Muscle layer of duodenum (tissue), 2 donors: ENCODE measurements around the gene POU2AF3.

Experiments used
- H3K27ac ChIP-seq: one replicate; pipeline ENCODE4 v1.7.0; 2013; ENCODE audit warnings: mild to moderate bottlenecking, low read length
- H3K27me3 ChIP-seq: one replicate; pipeline ENCODE4 v1.7.0; 2013; ENCODE audit warnings: low read depth, mild to moderate bottlenecking, control low read depth, low read length
- H3K36me3 ChIP-seq, 2 donors: one replicate each; pipeline ENCODE4 v1.7.0; 2013; ENCODE audit warnings: low read length in 2 of 2, control low read depth in 1 of 2, mild to moderate bottlenecking in 1 of 2; ENCODE audit not compliant: insufficient read depth in 2 of 2, control insufficient read depth in 1 of 2
- H3K4me1 ChIP-seq, 2 donors: one replicate each; pipeline ENCODE4 v1.7.0; 2013; ENCODE audit warnings: low read length in 2 of 2, mild to moderate bottlenecking in 2 of 2, control low read depth in 1 of 2, moderate library complexity in 1 of 2; ENCODE audit not compliant: insufficient read depth in 2 of 2, control insufficient read depth in 1 of 2
- H3K4me3 ChIP-seq, 2 donors: one replicate each; pipeline ENCODE4 v1.7.0; 2013; ENCODE audit warnings: low read length in 2 of 2, low read depth in 1 of 2, mild to moderate bottlenecking in 1 of 2
- H3K9me3 ChIP-seq, 2 donors: one replicate each; pipeline ENCODE4 v1.7.0; 2013; ENCODE audit warnings: low read length in 2 of 2, control low read depth in 1 of 2, mild to moderate bottlenecking in 1 of 2; ENCODE audit not compliant: control insufficient read depth in 1 of 2
- donor health status: healthy.

Gene POU2AF3

DNA sequence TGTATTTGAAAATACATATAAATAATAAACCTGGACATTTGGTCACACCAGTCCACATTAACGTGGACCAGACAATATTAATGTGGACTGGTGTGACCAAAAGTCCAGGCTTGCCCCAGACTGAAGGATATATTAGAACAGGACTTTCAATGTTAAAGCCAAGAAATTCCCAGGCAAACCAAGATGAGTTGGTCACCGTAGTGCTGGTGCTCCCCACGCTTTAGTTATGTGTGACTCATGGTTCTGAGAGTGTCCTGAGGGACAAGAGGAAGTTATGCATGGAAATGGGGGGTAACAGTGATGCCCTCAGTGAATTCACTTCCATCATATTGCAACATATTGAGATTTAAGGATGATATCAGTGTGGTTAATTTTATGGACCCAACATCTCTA lies 49.4 kb downstream of the POU2AF3 start:
- Histone ChIP-seq H3K27ac (no peak overlapping the region), H3K4me3 (no peak overlapping the region), H3K9me3 (no peaks in the 10 kb centered on the region)

DNA sequence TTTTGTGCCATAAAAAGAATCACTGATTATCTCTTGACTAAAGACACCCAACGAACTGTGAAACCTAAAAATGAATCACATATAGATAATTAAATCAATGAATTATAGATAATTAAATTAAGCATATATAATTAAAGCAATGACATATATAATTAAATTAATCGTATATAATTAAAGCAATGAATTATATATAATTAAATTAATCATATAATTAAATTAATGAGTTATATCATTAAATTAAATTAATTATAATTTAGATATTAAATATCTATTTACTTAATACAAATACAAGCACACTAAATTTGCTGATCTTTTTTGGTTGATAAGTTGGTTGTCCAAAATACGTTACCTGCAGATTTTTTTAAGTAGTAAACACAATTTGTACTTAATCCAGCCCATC lies 49.8 kb downstream of the POU2AF3 start:
- H3K4me3 ChIP-seq: no peak overlapping the region
- no peaks in the 10 kb centered on the region for H3K4me1 ChIP-seq
- no peaks in the 10 kb centered on the region for H3K27me3 ChIP-seq
- H3K9me3 ChIP-seq: no peaks in the 10 kb centered on the region
- H3K27ac ChIP-seq: no peak overlapping the region
- H3K36me3 ChIP-seq: no peaks in the 10 kb centered on the region

More for the DNA sequence above, 49.4 kb downstream of the POU2AF3 start:
- no peaks in the 10 kb centered on the region for H3K27me3 ChIP-seq
- H3K36me3 ChIP-seq: no peaks in the 10 kb centered on the region
- no peaks in the 10 kb centered on the region for H3K4me1 ChIP-seq

DNA sequence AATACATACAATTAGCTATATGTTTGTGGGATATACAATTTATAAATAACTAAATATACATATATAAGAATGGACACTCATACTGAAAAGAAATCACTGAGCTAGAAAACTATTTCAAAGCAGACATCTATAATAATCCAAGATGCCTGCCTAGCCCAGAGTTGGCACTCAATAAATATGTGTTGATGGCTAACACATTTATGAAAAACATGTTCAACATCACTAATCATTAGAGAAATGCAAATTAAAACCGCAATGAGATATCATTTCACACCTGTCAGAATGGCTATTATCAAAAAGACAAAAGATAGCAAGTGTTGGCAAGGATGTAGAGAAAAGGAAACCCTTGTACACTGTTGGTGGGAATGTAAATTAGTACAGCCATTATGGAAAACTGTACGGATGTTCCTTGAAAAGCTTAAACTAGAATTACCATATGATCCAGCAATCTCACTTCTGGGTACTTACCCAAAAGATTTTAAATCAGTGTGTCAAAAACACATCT lies 50.9 kb downstream of the POU2AF3 start:
- Histone ChIP-seq H3K27me3 (no peaks in the 10 kb centered on the region), H3K27ac (no peak overlapping the region), H3K4me3 (no peak overlapping the region), H3K9me3 (no peaks in the 10 kb centered on the region), H3K36me3 (no peaks in the 10 kb centered on the region), H3K4me1 (peaks cover 0 to 6% of the 10 kb centered on the region in 2 donors)

DNA sequence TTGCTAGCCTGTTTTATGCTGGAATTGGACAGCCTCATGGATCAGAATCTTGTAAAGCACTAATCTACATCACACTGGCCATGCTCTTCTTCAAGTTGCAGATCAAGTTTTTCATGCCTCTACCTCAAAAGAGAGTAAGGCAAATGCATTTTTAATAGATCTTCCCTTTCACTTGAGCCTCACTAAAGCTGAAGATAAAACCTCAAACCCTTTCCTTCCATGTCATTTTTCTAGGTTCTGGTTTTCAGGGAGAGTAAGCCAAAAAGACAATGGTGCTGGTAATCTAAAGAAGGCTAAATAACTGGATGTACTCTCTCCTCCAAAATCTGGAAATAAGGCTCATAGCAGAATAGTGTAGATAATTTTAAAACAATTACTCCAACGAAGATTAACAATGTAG lies 52.5 kb downstream of the POU2AF3 start:
- Histone ChIP-seq H3K4me1 (peaks cover 0 to 6% of the 10 kb centered on the region in 2 donors), H3K4me3 (no peak overlapping the region), H3K36me3 (no peaks in the 10 kb centered on the region), H3K27me3 (no peaks in the 10 kb centered on the region), H3K9me3 (no peaks in the 10 kb centered on the region), H3K27ac (no peak overlapping the region)

DNA sequence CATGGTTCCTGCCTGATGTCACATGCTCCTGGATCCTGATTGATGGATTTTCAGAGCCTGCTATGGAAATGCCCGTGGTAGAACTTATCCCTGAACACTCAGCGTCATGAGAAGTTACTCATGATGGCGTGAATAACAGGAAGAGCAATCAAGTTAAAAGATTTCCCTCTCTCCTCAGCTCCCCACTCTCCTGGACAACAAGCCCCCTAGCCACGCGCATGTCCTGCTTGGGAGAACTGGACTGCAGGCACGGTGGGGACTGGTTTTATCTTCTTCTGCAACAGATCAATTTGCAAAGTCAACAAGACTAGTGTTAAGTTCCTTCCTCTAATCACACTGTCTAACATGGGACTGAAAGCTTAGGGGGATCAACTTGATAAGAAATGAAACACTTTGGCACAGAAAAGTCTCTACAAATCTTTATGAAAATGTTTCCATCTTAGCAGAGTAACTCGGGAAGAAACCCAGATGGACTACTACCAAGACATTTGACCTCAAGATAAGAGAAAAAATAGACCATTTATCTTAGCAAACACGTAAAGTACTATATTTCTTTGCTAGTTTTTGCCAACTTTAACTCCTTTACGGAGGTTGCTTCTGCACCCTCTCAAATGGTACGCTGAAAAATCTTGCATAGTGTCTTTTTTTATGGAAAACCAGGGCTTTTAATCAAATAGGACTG lies 53.2 kb downstream of the POU2AF3 start:
- H3K27me3 ChIP-seq: no peaks in the 10 kb centered on the region
- H3K4me3 ChIP-seq: no peak overlapping the region
- no peak overlapping the region for H3K27ac ChIP-seq
- no peaks in the 10 kb centered on the region for H3K36me3 ChIP-seq
- H3K4me1 ChIP-seq: peaks cover 0 to 6% of the 10 kb centered on the region in 2 donors
- no peaks in the 10 kb centered on the region for H3K9me3 ChIP-seq

DNA sequence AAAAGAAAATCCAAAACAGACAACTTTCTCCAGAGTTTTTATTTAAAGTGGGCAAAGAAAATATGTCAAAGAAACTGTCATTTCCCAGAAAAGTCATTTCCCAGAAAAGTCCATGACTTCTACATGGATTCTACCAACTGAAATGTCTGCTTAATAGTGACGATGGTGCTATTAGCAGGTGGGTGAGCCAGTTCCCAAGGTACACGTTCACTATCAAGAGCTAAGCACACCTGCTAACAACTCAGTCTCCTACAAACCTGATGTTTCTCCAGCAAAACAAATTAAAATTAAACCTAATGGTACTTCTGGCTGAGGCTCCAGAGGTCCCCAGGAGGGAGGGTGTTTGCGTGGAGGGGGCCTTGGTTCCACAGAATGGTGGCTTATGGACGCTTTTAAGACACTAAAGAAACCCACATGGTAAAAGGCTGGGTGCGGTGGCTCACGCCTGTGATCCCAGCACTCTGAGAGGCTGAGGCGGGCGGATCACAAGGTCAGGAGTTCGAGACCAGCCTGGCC lies 53.9 kb downstream of the POU2AF3 start:
- no peaks in the 10 kb centered on the region for H3K36me3 ChIP-seq
- peaks cover 0 to 6% of the 10 kb centered on the region in 2 donors for H3K4me1 ChIP-seq
- no peaks in the 10 kb centered on the region for H3K27me3 ChIP-seq
- no peak overlapping the region for H3K4me3 ChIP-seq
- no peak overlapping the region for H3K27ac ChIP-seq
- no peaks in the 10 kb centered on the region for H3K9me3 ChIP-seq

DNA sequence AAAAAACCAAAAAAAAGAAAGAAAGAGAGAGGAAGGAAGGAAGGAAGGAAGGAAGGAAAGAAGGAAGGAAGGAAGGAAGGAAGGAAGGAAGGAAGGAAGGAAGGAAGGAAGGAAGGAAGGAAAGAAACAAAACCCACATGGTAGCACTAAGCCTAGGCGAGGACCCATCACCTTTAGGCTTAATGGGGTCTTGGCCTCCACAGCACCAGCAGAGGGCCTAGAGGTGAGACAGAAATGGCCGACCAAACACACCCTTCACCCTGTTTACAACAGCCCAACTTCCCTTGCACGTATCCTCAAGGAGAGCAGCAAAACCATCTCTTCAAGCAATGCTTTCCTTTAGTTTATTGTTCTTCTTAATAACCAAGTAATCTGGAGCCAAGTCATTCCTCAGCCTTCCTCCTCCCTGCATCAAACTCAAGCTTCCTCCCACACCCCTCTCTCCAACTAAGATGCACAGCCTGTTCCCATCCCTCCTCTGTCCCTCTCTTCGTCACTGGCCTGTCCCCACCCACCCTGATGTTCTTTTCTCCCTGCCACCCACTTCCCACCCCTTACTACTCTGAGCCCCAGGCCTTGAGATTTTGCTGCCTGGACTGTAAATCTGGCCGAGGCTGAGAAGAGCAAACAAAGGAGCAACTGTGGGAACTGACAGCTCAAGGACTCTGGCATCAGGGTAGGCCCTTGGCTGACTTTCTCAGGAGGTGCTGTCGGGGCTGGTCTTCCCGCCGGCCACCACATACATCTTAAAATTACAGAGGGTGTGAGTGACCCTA lies 54.8 kb downstream of the POU2AF3 start:
- no peak overlapping the region for H3K4me3 ChIP-seq
- H3K9me3 ChIP-seq: no peaks in the 10 kb centered on the region
- H3K27me3 ChIP-seq: no peaks in the 10 kb centered on the region
- H3K4me1 ChIP-seq: peaks cover 0 to 6% of the 10 kb centered on the region in 2 donors
- H3K27ac ChIP-seq: no peak overlapping the region
- no peaks in the 10 kb centered on the region for H3K36me3 ChIP-seq

DNA sequence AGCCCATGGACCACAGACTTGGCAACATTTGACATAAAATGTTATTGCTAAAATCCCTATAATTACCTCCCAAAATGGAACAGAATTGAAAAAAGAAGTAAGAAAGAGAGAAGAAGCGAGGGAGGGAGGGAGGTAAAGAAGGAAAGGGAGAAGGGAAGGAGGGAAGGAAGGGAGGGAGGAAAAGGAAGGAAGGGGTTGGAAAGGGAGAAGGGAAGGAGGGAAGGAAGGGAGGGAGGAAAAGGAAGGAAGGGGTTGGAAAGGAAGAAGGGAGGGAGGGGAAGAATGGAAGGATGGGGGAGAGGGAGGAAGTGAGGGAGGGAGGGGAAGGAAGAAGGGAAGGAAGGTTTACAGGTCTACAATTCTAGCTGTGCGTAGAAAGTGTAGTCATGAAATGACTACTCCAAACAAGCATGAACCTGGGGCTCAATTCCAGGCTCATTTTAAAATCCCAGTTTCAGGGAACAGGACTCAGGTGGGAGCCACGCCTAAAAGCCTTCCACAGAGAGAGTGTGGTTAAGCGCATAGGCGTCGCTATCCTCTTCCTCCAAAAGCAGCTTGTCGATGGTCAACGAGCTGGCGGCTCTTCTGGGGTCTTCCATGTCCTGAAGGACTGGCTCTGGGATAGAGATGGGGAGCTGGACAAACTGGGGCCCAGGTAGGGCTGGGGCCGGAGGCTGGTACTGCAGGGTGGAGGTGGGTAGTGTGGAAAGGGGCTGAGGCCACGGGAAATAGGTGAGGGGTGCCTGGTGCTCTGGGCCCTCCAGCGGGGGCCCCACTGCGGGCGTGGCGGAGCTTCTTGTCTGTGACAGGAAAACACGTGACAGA lies 55.6 kb downstream of the POU2AF3 start:
- H3K4me3 ChIP-seq: no peak overlapping the region
- H3K27ac ChIP-seq: no peak overlapping the region
- no peaks in the 10 kb centered on the region for H3K27me3 ChIP-seq
- peaks cover 0 to 6% of the 10 kb centered on the region in 2 donors for H3K4me1 ChIP-seq
- no peaks in the 10 kb centered on the region for H3K9me3 ChIP-seq
- no peaks in the 10 kb centered on the region for H3K36me3 ChIP-seq

DNA sequence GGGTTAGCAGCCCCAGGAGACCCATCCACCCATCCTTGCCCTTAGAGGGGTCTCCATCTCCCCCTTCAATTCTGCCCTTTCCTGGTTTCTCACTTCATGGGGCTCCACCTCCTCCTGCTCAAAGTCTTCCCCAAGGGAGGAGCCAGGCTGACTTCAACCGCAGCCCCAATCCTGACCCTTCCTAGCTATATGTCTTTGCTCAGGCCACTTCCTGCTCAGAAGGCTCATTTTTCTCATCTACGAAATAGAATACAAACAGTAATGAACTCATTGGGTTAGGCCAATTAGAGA lies 56.2 kb downstream of the POU2AF3 start:
- H3K27ac ChIP-seq: no peak overlapping the region
- peaks cover 0 to 6% of the 10 kb centered on the region in 2 donors for H3K4me1 ChIP-seq
- H3K36me3 ChIP-seq: no peaks in the 10 kb centered on the region
- H3K4me3 ChIP-seq: no peak overlapping the region
- H3K9me3 ChIP-seq: no peaks in the 10 kb centered on the region
- no peaks in the 10 kb centered on the region for H3K27me3 ChIP-seq

DNA sequence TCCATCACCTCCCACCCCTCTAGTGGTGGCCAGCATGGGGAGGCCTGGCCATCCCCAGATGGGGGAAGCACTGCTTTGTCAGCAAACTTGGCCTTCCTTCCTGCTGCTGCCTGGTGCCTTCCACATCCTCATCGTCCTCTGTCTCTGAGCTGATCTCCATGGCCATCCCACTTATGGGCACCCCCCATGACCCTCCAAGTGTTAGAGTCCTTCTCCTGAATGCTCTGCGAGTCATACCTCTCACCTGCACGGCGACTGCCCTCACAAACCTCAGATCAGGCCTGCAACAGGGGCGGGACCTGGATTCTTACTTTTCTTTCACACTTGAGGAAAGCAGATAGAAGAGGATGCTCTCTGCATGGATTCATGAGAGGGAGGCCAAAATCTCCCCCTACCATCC lies 56.8 kb downstream of the POU2AF3 start:
- Histone ChIP-seq H3K27ac (no peak overlapping the region), H3K27me3 (no peaks in the 10 kb centered on the region), H3K4me3 (no peak overlapping the region), H3K9me3 (no peaks in the 10 kb centered on the region), H3K4me1 (peaks cover 0 to 6% of the 10 kb centered on the region in 2 donors), H3K36me3 (no peaks in the 10 kb centered on the region)
